DOHH2 (cell line): Measurements from ENCODE around the gene NPAS2.

Experiments
- H3F3A ChIP-seq: fragments of 200-600 bp; sonication (generic), shearing (Covaris generic); 2 replicates; pipeline ENCODE4 v1.6.0; 2016; ENCODE audit warnings: antibody characterized with exemption, mild to moderate bottlenecking; ENCODE audit not compliant: control insufficient read depth, insufficient read depth
- H3K27ac ChIP-seq: fragments of 200-600 bp; sonication (generic); 2 replicates; pipeline ENCODE4 v1.5.1; 2014; ENCODE audit warnings: low read depth, mild to moderate bottlenecking, low read length, moderate library complexity
- H3K27me3 ChIP-seq: fragments of 200-600 bp; sonication (generic); 2 replicates; pipeline ENCODE4 v1.6.1; 2014; ENCODE audit warnings: mild to moderate bottlenecking, low read length, mixed read lengths; ENCODE audit not compliant: control insufficient read depth
- H3K36me3 ChIP-seq: fragments of 200-600 bp; sonication (generic); 2 replicates; pipeline ENCODE4 v1.6.1; 2014; ENCODE audit warnings: mild to moderate bottlenecking, low read length, moderate library complexity, mixed read lengths; ENCODE audit not compliant: control insufficient read depth
- H3K4me1 ChIP-seq: fragments of 200-600 bp; sonication (generic); 2 replicates; pipeline ENCODE4 v1.6.1; 2014; ENCODE audit warnings: mild to moderate bottlenecking, low read length, mixed read lengths; ENCODE audit not compliant: control insufficient read depth
- H3K4me2 ChIP-seq: fragments of 200-600 bp; sonication (generic); 2 replicates; pipeline ENCODE4 v1.6.0; 2014; ENCODE audit warnings: mild to moderate bottlenecking, low read length, moderate library complexity
- H3K4me3 ChIP-seq: fragments of 200-600 bp; sonication (generic); 2 replicates; pipeline ENCODE4 v1.5.1; 2014; ENCODE audit warnings: mild to moderate bottlenecking, low read length, mixed read lengths
- H3K79me2 ChIP-seq: fragments of 200-600 bp; sonication (generic); 2 replicates; pipeline ENCODE4 v1.6.1; 2014; ENCODE audit warnings: mild to moderate bottlenecking, low read length, mixed read lengths; ENCODE audit not compliant: control insufficient read depth
- H3K9me2 ChIP-seq: fragments of 200-600 bp; sonication (generic); replicated peaks from 2 replicates; pipeline ENCODE4 v1.6.1; 2014; ENCODE audit warnings: mild to moderate bottlenecking, low read length, mixed read lengths; ENCODE audit not compliant: control insufficient read depth
- H3K9me3 ChIP-seq: fragments of 200-600 bp; sonication (generic); 2 replicates; pipeline ENCODE4 v1.6.1; 2014; ENCODE audit warnings: antibody characterized with exemption, low read length, mixed read lengths; ENCODE audit not compliant: control insufficient read depth, insufficient read depth
- H4K20me1 ChIP-seq: fragments of 200-600 bp; sonication (generic); 2 replicates; pipeline ENCODE4 v1.6.0; 2014; ENCODE audit warnings: low read depth, mild to moderate bottlenecking, antibody characterized with exemption, low read length, moderate library complexity; ENCODE audit not compliant: control insufficient read depth, insufficient read depth
- EZH2phosphoT487 ChIP-seq: fragments of 200-600 bp; sonication (generic); IDR thresholded peaks from 2 replicates; pipeline ENCODE4 v1.6.1; 2017; ENCODE audit warnings: borderline replicate concordance, mild to moderate bottlenecking, antibody characterized with exemption, low read length, moderate library complexity, mixed read lengths
- TF ChIP-seq, protein P1 (sequence below): fragments of 200-600 bp; sonication (generic); IDR thresholded peaks from one replicate; pipeline ENCODE4 v1.5.1; 2014; ENCODE audit warnings: antibody characterized with exemption, mild to moderate bottlenecking, low read depth, low read length; ENCODE audit not compliant: poor library complexity, severe bottlenecking

NPAS2 gene

DNA sequence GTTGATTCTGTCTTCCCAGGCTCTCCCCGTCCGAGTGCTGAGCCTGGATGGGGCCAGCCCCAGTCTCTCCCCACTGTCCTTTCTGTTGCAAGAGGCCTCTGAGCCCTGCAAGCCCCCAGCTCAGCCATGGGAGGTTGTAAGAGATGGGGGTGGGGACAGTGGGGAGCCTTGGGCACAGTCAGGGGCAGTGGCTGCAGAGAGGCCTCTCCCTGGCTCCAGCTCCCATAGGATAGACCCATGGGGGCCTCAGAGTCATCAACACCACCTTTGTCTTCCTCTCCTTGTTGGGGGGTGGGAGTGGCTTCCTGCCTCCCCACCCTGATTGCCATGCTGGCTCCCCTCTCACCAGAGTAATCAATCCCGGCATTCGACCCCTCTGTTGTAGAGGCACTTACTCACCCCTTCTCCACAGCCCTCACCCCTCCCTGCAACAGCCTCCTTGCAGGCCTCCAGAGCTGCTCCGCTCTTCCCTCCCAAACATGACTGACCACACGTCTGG lies 37.5 kb upstream of the NPAS2 start:
- Histone ChIP-seq H3F3A (no peaks in the 10 kb centered on the region), H3K27me3 (no peaks in the 10 kb centered on the region)
- TF ChIP-seq EZH2phosphoT487, result no peak
- TF ChIP-seq, protein P1, sequence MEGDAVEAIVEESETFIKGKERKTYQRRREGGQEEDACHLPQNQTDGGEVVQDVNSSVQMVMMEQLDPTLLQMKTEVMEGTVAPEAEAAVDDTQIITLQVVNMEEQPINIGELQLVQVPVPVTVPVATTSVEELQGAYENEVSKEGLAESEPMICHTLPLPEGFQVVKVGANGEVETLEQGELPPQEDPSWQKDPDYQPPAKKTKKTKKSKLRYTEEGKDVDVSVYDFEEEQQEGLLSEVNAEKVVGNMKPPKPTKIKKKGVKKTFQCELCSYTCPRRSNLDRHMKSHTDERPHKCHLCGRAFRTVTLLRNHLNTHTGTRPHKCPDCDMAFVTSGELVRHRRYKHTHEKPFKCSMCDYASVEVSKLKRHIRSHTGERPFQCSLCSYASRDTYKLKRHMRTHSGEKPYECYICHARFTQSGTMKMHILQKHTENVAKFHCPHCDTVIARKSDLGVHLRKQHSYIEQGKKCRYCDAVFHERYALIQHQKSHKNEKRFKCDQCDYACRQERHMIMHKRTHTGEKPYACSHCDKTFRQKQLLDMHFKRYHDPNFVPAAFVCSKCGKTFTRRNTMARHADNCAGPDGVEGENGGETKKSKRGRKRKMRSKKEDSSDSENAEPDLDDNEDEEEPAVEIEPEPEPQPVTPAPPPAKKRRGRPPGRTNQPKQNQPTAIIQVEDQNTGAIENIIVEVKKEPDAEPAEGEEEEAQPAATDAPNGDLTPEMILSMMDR, result no peak

DNA sequence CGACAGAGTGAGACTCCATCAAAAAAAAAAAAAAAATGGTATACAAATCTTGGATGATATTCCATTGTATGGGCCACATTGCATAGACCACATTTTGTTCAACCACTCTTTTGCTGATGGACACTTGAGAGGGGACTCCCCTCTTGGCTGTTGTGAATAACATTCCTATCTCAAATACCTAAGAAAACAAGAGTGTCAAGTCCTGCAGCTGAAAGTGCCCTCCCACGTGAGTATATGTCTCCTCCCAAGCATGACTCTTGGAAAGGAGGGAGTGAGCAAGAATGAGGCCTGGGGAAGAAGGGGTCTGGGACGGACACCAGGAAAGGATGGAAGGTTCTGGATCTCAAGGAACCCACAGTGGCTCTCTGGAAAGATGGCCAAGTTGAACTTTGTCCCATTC lies 36.0 kb upstream of the NPAS2 start:
- no peak overlapping the region for H3K4me3 ChIP-seq
- no peaks in the 10 kb centered on the region for H3K4me1 ChIP-seq
- H3K9me2 ChIP-seq, result no peaks in the 10 kb centered on the region
- H3K27me3 ChIP-seq, result no peaks in the 10 kb centered on the region
- H4K20me1 ChIP-seq, result no peaks in the 10 kb centered on the region
- TF ChIP-seq EZH2phosphoT487, result no peak
- TF ChIP-seq, protein P1, result no peak
- no peaks in the 10 kb centered on the region for H3F3A ChIP-seq
- H3K9me3 ChIP-seq, result 0 out of 2 replicates have a peak, but pooled peaks cover 2% of the 10 kb centered on the region
- H3K79me2 ChIP-seq, result no peaks in the 10 kb centered on the region
- H3K27ac ChIP-seq, result no peak overlapping the region
- no peak overlapping the region for H3K4me2 ChIP-seq
- H3K36me3 ChIP-seq, result no peaks in the 10 kb centered on the region

More for the DNA sequence above, 37.5 kb upstream of the NPAS2 start:
- Histone ChIP-seq H3K4me1 (no peaks in the 10 kb centered on the region), H3K27ac (no peak overlapping the region), H3K9me2 (no peaks in the 10 kb centered on the region), H3K4me2 (no peak overlapping the region), H3K9me3 (no peaks in the 10 kb centered on the region), H4K20me1 (no peaks in the 10 kb centered on the region), H3K36me3 (no peaks in the 10 kb centered on the region), H3K4me3 (no peak overlapping the region), H3K79me2 (no peaks in the 10 kb centered on the region)

DNA sequence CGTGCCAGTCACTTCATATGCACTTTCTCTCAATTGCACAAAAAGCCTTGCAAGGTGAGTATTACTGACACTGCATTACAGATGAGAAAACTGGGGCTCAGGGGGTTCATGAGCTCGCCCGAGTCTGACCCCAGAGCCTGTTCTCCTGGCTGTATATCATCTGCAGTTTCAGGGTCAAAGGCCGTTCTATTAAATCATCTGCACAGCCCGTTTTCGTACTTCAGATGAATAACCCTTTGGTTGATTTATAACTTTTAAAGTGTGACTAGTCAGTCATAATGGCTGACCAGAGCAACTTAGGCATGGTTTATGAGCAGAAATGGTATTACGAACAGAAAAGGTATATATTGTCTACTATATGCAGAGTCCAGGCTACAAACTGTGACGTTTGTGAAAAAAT lies 35.3 kb upstream of the NPAS2 start:
- Histone ChIP-seq H3K36me3 (no peaks in the 10 kb centered on the region), H3K9me3 (0 out of 2 replicates have a peak, but pooled peaks cover 2% of the 10 kb centered on the region), H3K79me2 (no peaks in the 10 kb centered on the region), H3K27ac (no peak overlapping the region), H3F3A (no peaks in the 10 kb centered on the region), H3K4me1 (no peaks in the 10 kb centered on the region), H4K20me1 (no peaks in the 10 kb centered on the region), H3K27me3 (no peaks in the 10 kb centered on the region), H3K4me3 (no peak overlapping the region), H3K9me2 (no peaks in the 10 kb centered on the region), H3K4me2 (no peak overlapping the region)
- no peak for TF ChIP-seq EZH2phosphoT487
- TF ChIP-seq, protein P1, result no peak
